OCI-LY7 (cell line): ENCODE data around the gene HSPA4. TPM values are rescaled to one million over a fixed set of nuclear protein-coding genes. Genes with fewer than 3 reads are reported as not detected.

Source experiments
- BruUV-seq: library from RNA; stranded (reverse); fragments of 400-500 nt; replicated peaks from 2 replicates; lab custom pipeline; 2021; lab: Mats Ljungman, UMichigan
- CTCF ChIA-PET: fragments of 300-600 bp; sonication (Branson Sonifier 250); formaldehyde crosslinking; loops from one replicate; lab custom pipeline; 2022; ENCODE audit warnings: antibody characterized with exemption; ENCODE audit not compliant: unreplicated experiment; lab: Charles Lee
- POLR2A ChIA-PET: fragments of 300-600 bp; sonication (Branson Sonifier 250); formaldehyde crosslinking; loops from one replicate; lab custom pipeline; 2022; ENCODE audit warnings: antibody characterized with exemption; lab: Charles Lee
- DNase-seq: peaks from one replicate; pipeline ENCODE4 v3.0.0-alpha.2; 2015; ENCODE audit warnings: low spot score
- H2AFZ ChIP-seq: fragments of 200-600 bp; sonication (generic), shearing (Covaris generic); 2 replicates; pipeline ENCODE4 v1.6.1; 2014; ENCODE audit warnings: mild to moderate bottlenecking, antibody characterized with exemption, low read length, moderate library complexity
- H3K27ac ChIP-seq: fragments of 200-600 bp; sonication (generic); 2 replicates; pipeline ENCODE4 v1.5.1; 2014; ENCODE audit warnings: mixed run types, low read depth, mild to moderate bottlenecking, moderate library complexity, low read length, inconsistent platforms; ENCODE audit not compliant: poor library complexity, severe bottlenecking
- H3K36me3 ChIP-seq: fragments of 200-600 bp; sonication (generic); 2 replicates; pipeline ENCODE4 v1.6.1; 2014; ENCODE audit warnings: mild to moderate bottlenecking, antibody characterized with exemption, low read length, moderate library complexity, mixed read lengths; ENCODE audit not compliant: insufficient read depth
- H3K4me1 ChIP-seq: fragments of 200-600 bp; sonication (generic); 2 replicates; pipeline ENCODE4 v1.5.1; 2014; ENCODE audit warnings: mild to moderate bottlenecking, low read length; ENCODE audit not compliant: insufficient read depth, poor library complexity, severe bottlenecking
- H3K4me2 ChIP-seq: fragments of 200-600 bp; sonication (generic); 2 replicates; pipeline ENCODE4 v1.6.1; 2014; ENCODE audit warnings: mild to moderate bottlenecking, low read length
- H3K4me3 ChIP-seq: fragments of 200-600 bp; sonication (generic); 2 replicates; pipeline ENCODE4 v1.5.1; 2014; ENCODE audit warnings: mild to moderate bottlenecking, low read depth, low read length; ENCODE audit not compliant: poor library complexity, severe bottlenecking
- H3K79me2 ChIP-seq: fragments of 200-600 bp; sonication (generic); 2 replicates; pipeline ENCODE4 v1.6.1; 2016; ENCODE audit warnings: low read depth, mild to moderate bottlenecking, low read length, moderate library complexity, mixed read lengths; ENCODE audit not compliant: insufficient read depth
- H3K9me2 ChIP-seq: fragments of 200-600 bp; sonication (generic); 2 replicates; pipeline ENCODE4 v1.6.1; 2016; ENCODE audit warnings: mild to moderate bottlenecking, low read length, mixed read lengths; ENCODE audit not compliant: insufficient read depth
- H3K9me3 ChIP-seq: fragments of 200-600 bp; sonication (generic); 2 replicates; pipeline ENCODE4 v1.6.1; 2014; ENCODE audit warnings: mild to moderate bottlenecking, mixed run types, low read length, mixed read lengths
- H4K20me1 ChIP-seq: fragments of 200-600 bp; sonication (generic); 2 replicates; pipeline ENCODE4 v1.6.1; 2014; ENCODE audit warnings: mild to moderate bottlenecking, antibody characterized with exemption, low read length, moderate library complexity, mixed read lengths; ENCODE audit not compliant: insufficient read depth
- EZH2phosphoT487 ChIP-seq: fragments of 200-600 bp; sonication (generic); IDR thresholded peaks from 2 replicates; pipeline ENCODE4 v1.6.1; 2018; ENCODE audit warnings: low read depth, borderline replicate concordance, mild to moderate bottlenecking, mixed run types, antibody characterized with exemption, low read length, moderate library complexity, mixed read lengths
- intact Hi-C: fragments of 100-400 bp; cut with micrococcal nuclease; formaldehyde crosslinking; loops from one replicate; pipeline ENCODE4 v1.10.0; 2022; ENCODE audit not compliant: unreplicated experiment
- small RNA-seq: library from RNA; depleted of rRNA; stranded (forward); fragments of <200 nt; gene quantifications from one replicate; pipeline ENCODE3, GENCODE V24; 2014
- total RNA-seq, 2 experiments: library from RNA; depleted of rRNA in 1 of 2; stranded (reverse); fragments of >200 nt in 1 of 2; shearing (Covaris generic) in 1 of 2; gene quantifications; 2 replicates each; pipeline ENCODE4 v1.2.3, GENCODE V29; 2014 to 2022
- TF ChIP-seq, protein P1 (sequence below): fragments of 200-600 bp; sonication (generic); conservative IDR thresholded peaks from 2 replicates; pipeline ENCODE4 v1.5.1; 2014; ENCODE audit warnings: mild to moderate bottlenecking, antibody characterized with exemption, low read length, moderate library complexity, mixed read lengths

The HSPA4 gene
- total RNA-seq, 2 experiments from 2014 or later, result 65.4 to 226 TPM

DNA sequence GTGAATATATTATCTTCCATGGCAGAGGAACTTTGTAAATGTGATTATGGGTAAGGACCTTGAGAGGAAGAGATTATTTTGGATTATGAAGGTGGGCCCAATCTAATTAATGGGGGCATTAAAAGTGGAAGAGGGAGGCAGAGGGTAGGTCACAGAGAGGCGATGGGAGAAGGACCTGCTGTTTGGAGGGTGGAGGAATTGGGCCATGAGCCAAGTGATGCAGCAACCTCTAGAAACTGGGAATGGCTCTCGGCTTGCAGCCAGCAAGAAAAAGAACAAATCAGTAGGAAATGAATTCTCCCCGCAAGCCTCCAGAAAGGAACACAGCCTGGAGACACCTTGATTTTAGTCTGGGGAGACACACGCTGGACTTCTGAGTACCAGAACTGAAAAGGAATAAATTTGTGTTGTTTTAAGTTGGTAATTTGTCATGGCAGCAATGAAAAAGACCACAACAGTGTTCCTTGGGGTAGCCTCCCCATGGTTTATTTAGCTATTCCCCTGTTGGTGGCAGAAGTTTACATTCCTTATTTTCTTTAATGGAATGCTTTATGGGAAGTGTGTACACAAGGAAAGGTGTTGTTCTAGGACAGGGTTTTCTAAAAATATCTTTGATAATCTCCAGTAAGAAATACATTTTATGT lies 103.6 kb downstream of the HSPA4 start:
- Histone ChIP-seq H3K36me3 (no peaks in the 10 kb centered on the region), H3K9me3 (no peaks in the 10 kb centered on the region), H3K27ac (no peak overlapping the region), H3K4me2 (no peak overlapping the region), H2AFZ (no peak overlapping the region), H3K79me2 (no peaks in the 10 kb centered on the region), H4K20me1 (no peaks in the 10 kb centered on the region), H3K4me3 (no peak overlapping the region), H3K9me2 (no peaks in the 10 kb centered on the region), H3K4me1 (no peaks in the 10 kb centered on the region)
- no peak for TF ChIP-seq EZH2phosphoT487
- TF ChIP-seq, protein P1, sequence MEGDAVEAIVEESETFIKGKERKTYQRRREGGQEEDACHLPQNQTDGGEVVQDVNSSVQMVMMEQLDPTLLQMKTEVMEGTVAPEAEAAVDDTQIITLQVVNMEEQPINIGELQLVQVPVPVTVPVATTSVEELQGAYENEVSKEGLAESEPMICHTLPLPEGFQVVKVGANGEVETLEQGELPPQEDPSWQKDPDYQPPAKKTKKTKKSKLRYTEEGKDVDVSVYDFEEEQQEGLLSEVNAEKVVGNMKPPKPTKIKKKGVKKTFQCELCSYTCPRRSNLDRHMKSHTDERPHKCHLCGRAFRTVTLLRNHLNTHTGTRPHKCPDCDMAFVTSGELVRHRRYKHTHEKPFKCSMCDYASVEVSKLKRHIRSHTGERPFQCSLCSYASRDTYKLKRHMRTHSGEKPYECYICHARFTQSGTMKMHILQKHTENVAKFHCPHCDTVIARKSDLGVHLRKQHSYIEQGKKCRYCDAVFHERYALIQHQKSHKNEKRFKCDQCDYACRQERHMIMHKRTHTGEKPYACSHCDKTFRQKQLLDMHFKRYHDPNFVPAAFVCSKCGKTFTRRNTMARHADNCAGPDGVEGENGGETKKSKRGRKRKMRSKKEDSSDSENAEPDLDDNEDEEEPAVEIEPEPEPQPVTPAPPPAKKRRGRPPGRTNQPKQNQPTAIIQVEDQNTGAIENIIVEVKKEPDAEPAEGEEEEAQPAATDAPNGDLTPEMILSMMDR, result no peak
- ChIA-PET CTCF (no interaction called here), POLR2A (no interaction called here)
- BruUV-seq, result no TSS peak
- intact Hi-C loops, result no loop called here
- DNase-seq, result no peak

Small RNA genes within 50 kb of the gene (small RNA-seq; reads per million reads assigned to genes)
- gene AC113410.1 (not detected), gene AC113410.3 (not detected)

Other genes with a start within 250 kb of the HSPA4 start
- not detected in 2 replicates for gene SOWAHA, start 238.7 kb upstream of the HSPA4 start, total RNA-seq (2014; rRNA removed; shearing (Covaris generic))
- gene SOWAHA, start 238.7 kb upstream of the HSPA4 start, total RNA-seq (2022), result not detected in 2 replicates
- 0.36 and 0.60 TPM in 2 replicates for gene SHROOM1, start 221.4 kb upstream of the HSPA4 start, total RNA-seq (2014; rRNA removed; shearing (Covaris generic))
- gene SHROOM1, start 221.4 kb upstream of the HSPA4 start, total RNA-seq (2022), result 1.8 and 2.4 TPM in 2 replicates
- gene GDF9, start 185.5 kb upstream of the HSPA4 start, total RNA-seq (2014; rRNA removed; shearing (Covaris generic)), result 0.44 and 0.66 TPM in 2 replicates
- 1.7 and 2.2 TPM in 2 replicates for gene GDF9, start 185.5 kb upstream of the HSPA4 start, total RNA-seq (2022)
- gene UQCRQ, start 185.4 kb upstream of the HSPA4 start, total RNA-seq (2014; rRNA removed; shearing (Covaris generic)), result 140 and 158 TPM in 2 replicates
- gene UQCRQ, start 185.4 kb upstream of the HSPA4 start, total RNA-seq (2022), result 274 and 310 TPM in 2 replicates
- 4.4 TPM in 2 replicates for gene LEAP2, start 178.3 kb upstream of the HSPA4 start, total RNA-seq (2014; rRNA removed; shearing (Covaris generic))
- gene LEAP2, start 178.3 kb upstream of the HSPA4 start, total RNA-seq (2022), result 5.4 and 5.6 TPM in 2 replicates
- gene AFF4, start 88.4 kb upstream of the HSPA4 start, total RNA-seq (2014; rRNA removed; shearing (Covaris generic)), result 19.6 and 21.6 TPM in 2 replicates
- 42.4 and 45.7 TPM in 2 replicates for gene AFF4, start 88.4 kb upstream of the HSPA4 start, total RNA-seq (2022)
- 26.9 and 27.2 TPM in 2 replicates for gene ZCCHC10, start 25.5 kb upstream of the HSPA4 start, total RNA-seq (2014; rRNA removed; shearing (Covaris generic))
- 45.2 and 45.4 TPM in 2 replicates for gene ZCCHC10, start 25.5 kb upstream of the HSPA4 start, total RNA-seq (2022)